ENCODE measurements around the gene SPATA18.

SPATA18 gene

DNA sequence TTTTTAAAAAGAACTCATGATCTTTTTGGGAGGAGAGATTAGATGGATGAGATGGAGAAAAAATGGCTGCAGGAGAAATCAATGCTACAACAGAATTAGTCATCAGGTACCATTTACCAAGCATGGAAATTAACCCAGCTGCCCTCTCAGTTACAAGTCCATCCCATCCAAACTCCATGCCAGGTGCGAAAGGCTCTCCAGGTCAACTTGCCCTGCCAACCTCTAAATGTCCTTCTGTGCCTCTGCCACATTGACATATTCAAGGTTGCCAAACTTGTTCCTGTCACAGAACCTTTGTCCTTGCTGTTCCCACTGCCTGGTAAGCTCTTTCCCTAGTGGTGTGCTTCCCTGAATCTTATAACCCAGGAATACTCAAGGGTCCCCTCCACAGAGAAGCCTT is 7.2 kb downstream of the SPATA18 start:
- Histone ChIP-seq H2AK5ac (ENCODE audit: low read depth, low read length) (no peak overlapping the region), H3K9ac (ENCODE audit: low read depth, low read length, poor library complexity) (no peak overlapping the region), H3K4me2 (ENCODE audit: insufficient read depth, low read length, poor library complexity, severe bottlenecking) (no peak overlapping the region), H3K4me1 (ENCODE audit: control insufficient read depth in 2 of 2, insufficient read depth in 1 of 2, low read depth in 1 of 2, low read length in 2 of 2) (no peaks in the 10 kb centered on the region), H3K23ac (ENCODE audit: low read depth, low read length, poor library complexity) (no peak overlapping the region), H3K14ac (ENCODE audit: low read length) (no peak overlapping the region), H2BK12ac (ENCODE audit: low read length) (no peak overlapping the region), H3K18ac (ENCODE audit: low read length) (no peak overlapping the region), H4K91ac (ENCODE audit: low read depth, low read length, poor library complexity) (no peak overlapping the region), H3K27ac (replicated peaks; ENCODE audit: low read length) (no peak overlapping the region), H2AFZ (ENCODE audit: low read length) (no peak overlapping the region), H3K36me3 (replicated peaks in 1 of 2; ENCODE audit: control insufficient read depth in 2 of 2, insufficient read depth in 2 of 2, low read length in 2 of 2) (no peaks in the 10 kb centered on the region), H2BK5ac (ENCODE audit: low read length) (no peak overlapping the region), H3K4me3 (ENCODE audit: low read length in 2 of 2) (no peak overlapping the region), H3K79me1 (ENCODE audit: low read depth, low read length) (no peaks in the 10 kb centered on the region), H2BK15ac (ENCODE audit: low read length) (no peak overlapping the region), H4K8ac (ENCODE audit: low read depth, low read length) (no peak overlapping the region), H2BK120ac (ENCODE audit: low read depth, low read length) (no peak overlapping the region), H3K27me3 (ENCODE audit: control insufficient read depth in 3 of 3, insufficient read depth in 3 of 3, low read depth in 1 of 3, low read length in 3 of 3) (peaks cover 0 to 11% (median 0%) of the 10 kb centered on the region in 3 experiments), H3K9me3 (replicated peaks in 1 of 2; ENCODE audit: control insufficient read depth in 2 of 2, insufficient read depth in 1 of 2, low read depth in 1 of 2, low read length in 2 of 2) (peaks cover 0 to under 1% of the 10 kb centered on the region in 2 donors), H3K4ac (ENCODE audit: low read length) (no peak overlapping the region)
- WGBS, 2 donors (ENCODE audit: extremely low coverage in 2 of 2, insufficient read length in 2 of 2, insufficient replicate concordance in 1 of 2) = no CpG with 5 or more reads among the region's 1 CpG
- DNase-seq (ENCODE audit: low spot score) = no peak

- H3K27me3 ChIP-seq (ENCODE audit: control insufficient read depth in 3 of 3, insufficient read depth in 3 of 3, low read depth in 1 of 3, low read length in 3 of 3) = peaks cover 0 to 3% (median 0%) of the 10 kb centered on the region in 3 experiments
These were observed 8.3 kb downstream of the SPATA18 start for GRCh38 chr4:52059372-52059771.

GRCh38 chr4:52069571-52069970 is 18.5 kb downstream of the SPATA18 start:
- H3K27me3 ChIP-seq (ENCODE audit: control insufficient read depth in 3 of 3, insufficient read depth in 3 of 3, low read depth in 1 of 3, low read length in 3 of 3) = peaks cover 0 to 12% (median 0%) of the 10 kb centered on the region in 3 experiments
- H3K79me1 ChIP-seq (ENCODE audit: low read depth, low read length) = no peaks in the 10 kb centered on the region
- H3K9me3 ChIP-seq (replicated peaks in 1 of 2; ENCODE audit: control insufficient read depth in 2 of 2, insufficient read depth in 1 of 2, low read depth in 1 of 2, low read length in 2 of 2) = no peaks in the 10 kb centered on the region
- no peak overlapping the region for H3K4me3 ChIP-seq (ENCODE audit: low read length in 2 of 2)
- no peak overlapping the region for H3K9ac ChIP-seq (ENCODE audit: low read depth, low read length, poor library complexity)
- H2AK5ac ChIP-seq (ENCODE audit: low read depth, low read length) = no peak overlapping the region
- H3K23ac ChIP-seq (ENCODE audit: low read depth, low read length, poor library complexity) = no peak overlapping the region
- no peak overlapping the region for H2BK12ac ChIP-seq (ENCODE audit: low read length)
- H4K91ac ChIP-seq (ENCODE audit: low read depth, low read length, poor library complexity) = no peak overlapping the region
- WGBS, 2 donors (ENCODE audit: extremely low coverage in 2 of 2, insufficient read length in 2 of 2, insufficient replicate concordance in 1 of 2) = no CpG with 5 or more reads among the region's 1 CpG
- H2AFZ ChIP-seq (ENCODE audit: low read length) = no peak overlapping the region
- H3K27ac ChIP-seq (replicated peaks; ENCODE audit: low read length) = no peak overlapping the region
- no peak overlapping the region for H3K18ac ChIP-seq (ENCODE audit: low read length)
- DNase-seq (ENCODE audit: low spot score) = no peak
- H2BK120ac ChIP-seq (ENCODE audit: low read depth, low read length) = no peak overlapping the region
- H3K4me1 ChIP-seq (ENCODE audit: control insufficient read depth in 2 of 2, insufficient read depth in 1 of 2, low read depth in 1 of 2, low read length in 2 of 2) = peaks cover 0 to 5% of the 10 kb centered on the region in 2 donors
- H2BK15ac ChIP-seq (ENCODE audit: low read length) = no peak overlapping the region
- no peak overlapping the region for H3K14ac ChIP-seq (ENCODE audit: low read length)
- H3K4me2 ChIP-seq (ENCODE audit: insufficient read depth, low read length, poor library complexity, severe bottlenecking) = no peak overlapping the region
- H2BK5ac ChIP-seq (ENCODE audit: low read length) = no peak overlapping the region
- H3K36me3 ChIP-seq (replicated peaks in 1 of 2; ENCODE audit: control insufficient read depth in 2 of 2, insufficient read depth in 2 of 2, low read length in 2 of 2) = no peaks in the 10 kb centered on the region
- H3K4ac ChIP-seq (ENCODE audit: low read length) = no peak overlapping the region
- no peak overlapping the region for H4K8ac ChIP-seq (ENCODE audit: low read depth, low read length)

More at GRCh38 chr4:52059372-52059771, 8.3 kb downstream of the SPATA18 start:
- no peak overlapping the region for H2BK5ac ChIP-seq (ENCODE audit: low read length)
- no peak overlapping the region for H4K91ac ChIP-seq (ENCODE audit: low read depth, low read length, poor library complexity)
- no peak overlapping the region for H2AK5ac ChIP-seq (ENCODE audit: low read depth, low read length)
- no peaks in the 10 kb centered on the region for H3K9me3 ChIP-seq (replicated peaks in 1 of 2; ENCODE audit: control insufficient read depth in 2 of 2, insufficient read depth in 1 of 2, low read depth in 1 of 2, low read length in 2 of 2)
- no peak overlapping the region for H3K23ac ChIP-seq (ENCODE audit: low read depth, low read length, poor library complexity)
- no peak overlapping the region for H2BK12ac ChIP-seq (ENCODE audit: low read length)
- H4K8ac ChIP-seq (ENCODE audit: low read depth, low read length) = no peak overlapping the region
- H3K4ac ChIP-seq (ENCODE audit: low read length) = no peak overlapping the region
- H3K27ac ChIP-seq (replicated peaks; ENCODE audit: low read length) = no peak overlapping the region
- H3K18ac ChIP-seq (ENCODE audit: low read length) = no peak overlapping the region
- no peak overlapping the region for H3K4me2 ChIP-seq (ENCODE audit: insufficient read depth, low read length, poor library complexity, severe bottlenecking)
- no CpG with 5 or more reads among the region's 3 CpGs for WGBS, 2 donors (ENCODE audit: extremely low coverage in 2 of 2, insufficient read length in 2 of 2, insufficient replicate concordance in 1 of 2)
- no peak overlapping the region for H2AFZ ChIP-seq (ENCODE audit: low read length)
- no peaks in the 10 kb centered on the region for H3K79me1 ChIP-seq (ENCODE audit: low read depth, low read length)
- no peaks in the 10 kb centered on the region for H3K36me3 ChIP-seq (replicated peaks in 1 of 2; ENCODE audit: control insufficient read depth in 2 of 2, insufficient read depth in 2 of 2, low read length in 2 of 2)
- H2BK15ac ChIP-seq (ENCODE audit: low read length) = no peak overlapping the region
- no peak overlapping the region for H3K14ac ChIP-seq (ENCODE audit: low read length)
- H2BK120ac ChIP-seq (ENCODE audit: low read depth, low read length) = no peak overlapping the region
- no peaks in the 10 kb centered on the region for H3K4me1 ChIP-seq (ENCODE audit: control insufficient read depth in 2 of 2, insufficient read depth in 1 of 2, low read depth in 1 of 2, low read length in 2 of 2)
- DNase-seq (ENCODE audit: low spot score) = no peak
- no peak overlapping the region for H3K9ac ChIP-seq (ENCODE audit: low read depth, low read length, poor library complexity)
- H3K4me3 ChIP-seq (ENCODE audit: low read length in 2 of 2) = no peak overlapping the region

DNA sequence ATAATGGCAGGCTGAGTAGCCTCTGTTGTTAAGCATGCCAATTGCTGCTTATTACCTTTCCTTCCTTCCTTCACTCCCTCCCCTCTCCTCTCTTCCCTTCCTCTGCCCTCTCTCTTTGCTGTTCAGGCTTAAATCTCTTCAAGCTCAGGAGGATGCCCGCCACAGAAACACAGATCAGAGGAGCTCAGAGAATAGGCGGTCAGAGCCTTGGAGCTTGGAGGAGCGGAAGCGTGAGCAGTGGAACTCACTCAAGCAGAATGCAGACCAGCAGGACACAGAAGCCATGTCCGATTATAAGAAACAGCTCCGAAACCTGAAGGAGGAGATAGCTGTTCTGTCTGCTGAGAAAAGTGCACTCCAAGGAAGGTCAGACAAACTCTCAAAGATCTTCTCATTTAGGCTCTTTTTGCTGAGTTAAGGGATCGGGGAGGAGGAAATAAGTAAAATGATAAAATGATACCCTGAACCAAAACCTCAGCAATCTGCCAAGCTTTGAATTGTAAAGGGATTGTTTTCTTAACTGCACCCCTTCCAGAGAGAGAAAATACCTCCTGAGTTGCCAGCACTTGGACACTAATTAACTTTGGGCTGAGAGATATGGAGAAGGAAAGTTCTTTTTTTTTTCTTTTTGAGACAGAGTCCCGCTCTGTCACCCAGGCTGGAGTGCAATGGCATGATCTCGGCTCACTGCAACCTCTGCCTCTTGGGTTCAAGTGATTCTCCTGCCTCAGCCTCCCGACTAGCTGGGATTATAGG is 20.9 kb downstream of the SPATA18 start:
- Histone ChIP-seq H2BK5ac (ENCODE audit: low read length) (no peak overlapping the region), H3K4me1 (ENCODE audit: control insufficient read depth in 2 of 2, insufficient read depth in 1 of 2, low read depth in 1 of 2, low read length in 2 of 2) (peaks cover 0 to 6% of the 10 kb centered on the region in 2 donors), H2BK120ac (ENCODE audit: low read depth, low read length) (no peak overlapping the region), H2BK15ac (ENCODE audit: low read length) (no peak overlapping the region), H3K79me1 (ENCODE audit: low read depth, low read length) (no peaks in the 10 kb centered on the region), H2BK12ac (ENCODE audit: low read length) (no peak overlapping the region), H4K8ac (ENCODE audit: low read depth, low read length) (no peak overlapping the region), H3K4me2 (ENCODE audit: insufficient read depth, low read length, poor library complexity, severe bottlenecking) (peak overlapping the region; percentile 22), H2AK5ac (ENCODE audit: low read depth, low read length) (no peak overlapping the region), H2AFZ (ENCODE audit: low read length) (peak overlapping the region; percentile 58), H3K18ac (ENCODE audit: low read length) (peak overlapping the region; percentile 41), H3K27ac (replicated peaks; ENCODE audit: low read length) (peak overlapping the region; percentile 14), H3K4ac (ENCODE audit: low read length) (no peak overlapping the region), H3K9me3 (replicated peaks in 1 of 2; ENCODE audit: control insufficient read depth in 2 of 2, insufficient read depth in 1 of 2, low read depth in 1 of 2, low read length in 2 of 2) (no peaks in the 10 kb centered on the region), H4K91ac (ENCODE audit: low read depth, low read length, poor library complexity) (no peak overlapping the region), H3K14ac (ENCODE audit: low read length) (no peak overlapping the region), H3K4me3 (ENCODE audit: low read length in 2 of 2) (no peak overlapping the region), H3K9ac (ENCODE audit: low read depth, low read length, poor library complexity) (no peak overlapping the region), H3K23ac (ENCODE audit: low read depth, low read length, poor library complexity) (no peak overlapping the region), H3K36me3 (replicated peaks in 1 of 2; ENCODE audit: control insufficient read depth in 2 of 2, insufficient read depth in 2 of 2, low read length in 2 of 2) (no peaks in the 10 kb centered on the region), H3K27me3 (ENCODE audit: control insufficient read depth in 3 of 3, insufficient read depth in 3 of 3, low read depth in 1 of 3, low read length in 3 of 3) (peaks cover 0 to 34% (median 8%) of the 10 kb centered on the region in 3 experiments)
- DNase-seq (ENCODE audit: low spot score) = no peak
- no CpG with 5 or more reads among the region's 10 CpGs for WGBS, 2 donors (ENCODE audit: extremely low coverage in 2 of 2, insufficient read length in 2 of 2, insufficient replicate concordance in 1 of 2)

Measured in neuronal stem cell (in vitro differentiated cells).